T-helper 17 cell (primary cell): ENCODE results near the gene SMARCA4. TPM values are rescaled to one million over a fixed set of nuclear protein-coding genes. Genes with fewer than 3 reads are reported as not detected.
A peak's percentile ranks its signal among the peaks of the same experiment; 100 is the strongest.
"Not testable (repeated sequence)": the region's sequence is repeated elsewhere in the genome, so short reads cannot be mapped to it uniquely, and the experiment has no call there.

Experiments
- ATAC-seq: fragments of 150-1000 bp; cut with Tn5 transposase; 2 replicates; pipeline ENCODE4 v1.10.0; 2021; ENCODE audit warnings: mild to moderate bottlenecking, moderate library complexity
- DNase-seq, 3 donors: peaks; one replicate each; pipeline versions ENCODE4 v3.0.0 to v3.0.0-alpha.2; 2020 to 2021
- H3K9me3 ChIP-seq: one replicate; pipeline ENCODE4 v1.7.0; 2013; ENCODE audit warnings: low read length, mild to moderate bottlenecking; ENCODE audit not compliant: control insufficient read depth, poor library complexity, severe bottlenecking
- H3K27ac Mint-ChIP-seq: one replicate; pipeline ENCODE4 v1.8.0; 2022; ENCODE audit warnings: mild to moderate bottlenecking, moderate library complexity, mixed read lengths
- H3K27me3 Mint-ChIP-seq: one replicate; pipeline ENCODE4 v1.8.0; 2022; ENCODE audit warnings: mixed read lengths
- H3K36me3 Mint-ChIP-seq: one replicate; pipeline ENCODE4 v1.8.0; 2022; ENCODE audit warnings: low read depth, mixed read lengths
- H3K4me1 Mint-ChIP-seq: one replicate; pipeline ENCODE4 v1.8.0; 2022; ENCODE audit warnings: mild to moderate bottlenecking, mixed read lengths
- H3K4me3 Mint-ChIP-seq: one replicate; pipeline ENCODE4 v1.8.0; 2022; ENCODE audit warnings: mild to moderate bottlenecking, moderate library complexity, mixed read lengths
- total RNA-seq, 4 donors: library from RNA in 2 of 4; stranded (reverse) in 2 of 4; gene quantifications; one replicate each; pipeline ENCODE4 v1.2.3 and lab custom pipeline; 2022 to 2026

The SMARCA4 gene
- total RNA-seq, 2 donors from 2014 or later: 93.9 to 94.0 TPM

GRCh38 chr19:11090997-11091702 is 130.3 kb downstream of the SMARCA4 start:
- Mint-ChIP-seq H3K4me3 (peak overlapping the region; percentile 91), H3K27ac (peak overlapping the region; percentile 98), H3K36me3 (no peaks in the 10 kb centered on the region), H3K27me3 (no peaks in the 10 kb centered on the region), H3K4me1 (peaks cover 34% of the 10 kb centered on the region)
- H3K9me3 ChIP-seq: no peaks in the 10 kb centered on the region
- no peak for ATAC-seq
- DNase-seq: no peak

GRCh38 chr19:11091703-11092153 is 130.9 kb downstream of the SMARCA4 start:
- no peaks in the 10 kb centered on the region for H3K36me3 Mint-ChIP-seq
- peaks cover 37% of the 10 kb centered on the region for H3K4me1 Mint-ChIP-seq
- H3K27ac Mint-ChIP-seq: peak overlapping the region; percentile 98
- ATAC-seq: peak; percentile 23
- H3K4me3 Mint-ChIP-seq: peak overlapping the region; percentile 91
- peak; percentile 40 to 71 (median 46) for DNase-seq
- no peaks in the 10 kb centered on the region for H3K27me3 Mint-ChIP-seq
- H3K9me3 ChIP-seq: no peaks in the 10 kb centered on the region

GRCh38 chr19:11092181-11092538 is 131.3 kb downstream of the SMARCA4 start:
- Mint-ChIP-seq H3K36me3 (no peaks in the 10 kb centered on the region), H3K27ac (peak overlapping the region; percentile 98), H3K27me3 (no peaks in the 10 kb centered on the region), H3K4me1 (peaks cover 37% of the 10 kb centered on the region), H3K4me3 (peak overlapping the region; percentile 67)
- DNase-seq: peak; percentile 22 to 51 (median 34)
- no peaks in the 10 kb centered on the region for H3K9me3 ChIP-seq
- peak; percentile 50 for ATAC-seq

- peaks cover 5% of the 10 kb centered on the region for H3K9me3 ChIP-seq
- Mint-ChIP-seq H3K4me1 (peaks cover 37% of the 10 kb centered on the region), H3K27ac (peak overlapping the region; percentile 98), H3K4me3 (peak overlapping the region; percentile 72), H3K36me3 (no peaks in the 10 kb centered on the region), H3K27me3 (no peaks in the 10 kb centered on the region)
- DNase-seq (no peak), ATAC-seq (no peak)
Observed at GRCh38 chr19:11093689-11094238, 132.9 kb downstream of the SMARCA4 start.

- Mint-ChIP-seq H3K4me1 (peaks cover 31% of the 10 kb centered on the region), H3K4me3 (peak overlapping the region; percentile 72), H3K27ac (peak overlapping the region; percentile 98), H3K27me3 (no peaks in the 10 kb centered on the region), H3K36me3 (no peaks in the 10 kb centered on the region)
- DNase-seq: no peak
- no peak for ATAC-seq
- H3K9me3 ChIP-seq: peaks cover 5% of the 10 kb centered on the region
Observed at GRCh38 chr19:11094520-11094894, 133.7 kb downstream of the SMARCA4 start.

- ATAC-seq: no peak
- peaks cover 31% of the 10 kb centered on the region for H3K4me1 Mint-ChIP-seq
- H3K4me3 Mint-ChIP-seq: peak overlapping the region; percentile 75
- H3K27ac Mint-ChIP-seq: peak overlapping the region; percentile 98
- H3K36me3 Mint-ChIP-seq: no peaks in the 10 kb centered on the region
- peak in 1 of 3 donors; percentile 20 for DNase-seq
- no peaks in the 10 kb centered on the region for H3K27me3 Mint-ChIP-seq
- peaks cover 5% of the 10 kb centered on the region for H3K9me3 ChIP-seq
Observed at GRCh38 chr19:11096210-11096841, 135.5 kb downstream of the SMARCA4 start.

GRCh38 chr19:11097367-11097766 is 136.5 kb downstream of the SMARCA4 start:
- H3K4me1 Mint-ChIP-seq: peaks cover 26% of the 10 kb centered on the region
- DNase-seq, H3K4me3 Mint-ChIP-seq, H3K36me3 Mint-ChIP-seq, H3K9me3 ChIP-seq, H3K27me3 Mint-ChIP-seq, ATAC-seq, H3K27ac Mint-ChIP-seq: not testable (repeated sequence)

GRCh38 chr19:11098327-11098726 is 137.5 kb downstream of the SMARCA4 start:
- Mint-ChIP-seq H3K27me3 (no peaks in the 10 kb centered on the region), H3K4me1 (peaks cover 24% of the 10 kb centered on the region), H3K36me3 (peaks cover 2% of the 10 kb centered on the region), H3K27ac (no peak overlapping the region), H3K4me3 (no peak overlapping the region)
- H3K9me3 ChIP-seq: peaks cover 5% of the 10 kb centered on the region
- ATAC-seq (no peak), DNase-seq (no peak)

GRCh38 chr19:11098861-11099260 is 138.0 kb downstream of the SMARCA4 start:
- Mint-ChIP-seq H3K27ac (peak overlapping the region; percentile 4), H3K4me3 (no peak overlapping the region), H3K4me1 (peaks cover 24% of the 10 kb centered on the region), H3K27me3 (no peaks in the 10 kb centered on the region), H3K36me3 (peaks cover 2% of the 10 kb centered on the region)
- ATAC-seq (no peak), DNase-seq (no peak)
- peaks cover 5% of the 10 kb centered on the region for H3K9me3 ChIP-seq

- peaks cover 5% of the 10 kb centered on the region for H3K9me3 ChIP-seq
- H3K27ac Mint-ChIP-seq: no peak overlapping the region
- DNase-seq (no peak), ATAC-seq (no peak)
- no peak overlapping the region for H3K4me3 Mint-ChIP-seq
- no peaks in the 10 kb centered on the region for H3K27me3 Mint-ChIP-seq
- H3K36me3 Mint-ChIP-seq: peaks cover 2% of the 10 kb centered on the region
- peaks cover 15% of the 10 kb centered on the region for H3K4me1 Mint-ChIP-seq
Observed at GRCh38 chr19:11100049-11100448, 139.2 kb downstream of the SMARCA4 start.

GRCh38 chr19:11101057-11101456 is 140.2 kb downstream of the SMARCA4 start:
- Mint-ChIP-seq H3K4me3 (no peak overlapping the region), H3K4me1 (peaks cover 8% of the 10 kb centered on the region), H3K27ac (no peak overlapping the region), H3K36me3 (peaks cover 2% of the 10 kb centered on the region), H3K27me3 (no peaks in the 10 kb centered on the region)
- ATAC-seq (no peak), DNase-seq (no peak)
- peaks cover 5% of the 10 kb centered on the region for H3K9me3 ChIP-seq

GRCh38 chr19:11102944-11103343 is 142.1 kb downstream of the SMARCA4 start:
- Mint-ChIP-seq H3K4me1 (peaks cover 5% of the 10 kb centered on the region), H3K27ac (no peak overlapping the region), H3K4me3 (no peak overlapping the region), H3K27me3 (no peaks in the 10 kb centered on the region), H3K36me3 (peaks cover 2% of the 10 kb centered on the region)
- H3K9me3 ChIP-seq: peaks cover 5% of the 10 kb centered on the region
- no peak for ATAC-seq
- DNase-seq: no peak

- DNase-seq, H3K27me3 Mint-ChIP-seq, H3K9me3 ChIP-seq, H3K4me1 Mint-ChIP-seq, H3K36me3 Mint-ChIP-seq, H3K4me3 Mint-ChIP-seq, ATAC-seq: not testable (repeated sequence)
- peak overlapping the region; percentile 14 for H3K27ac Mint-ChIP-seq
Observed at GRCh38 chr19:11103667-11104066, 142.8 kb downstream of the SMARCA4 start.
